Smooth muscle cell (in vitro differentiated cells): ENCODE measurements around the gene LIN7C. TPM values are rescaled to one million over a fixed set of nuclear protein-coding genes. Genes with fewer than 3 reads are reported as not detected.
A peak's percentile ranks its signal among the peaks of the same experiment; 100 is the strongest.

Experiments used
- DNase-seq: peaks from one replicate; lab custom pipeline; 2025; ENCODE audit not compliant: unreplicated experiment; lab: John Stamatoyannopoulos, UW
- H2AFZ ChIP-seq: fragments of 200-600 bp; sonication (generic); 2 replicates; pipeline ENCODE4 v1.6.0; 2016; ENCODE audit warnings: antibody characterized with exemption, low read depth, mild to moderate bottlenecking
- H3F3A ChIP-seq: fragments of 200-600 bp; sonication (generic); 2 replicates; pipeline ENCODE4 v1.6.0; 2017; ENCODE audit warnings: antibody characterized with exemption, low read depth
- H3K27ac ChIP-seq: fragments of 200-600 bp; sonication (generic); 2 replicates; pipeline ENCODE4 v1.5.1; 2016; ENCODE audit warnings: low read depth, mild to moderate bottlenecking
- H3K27me3 ChIP-seq: fragments of 200-600 bp; sonication (generic); 2 replicates; pipeline ENCODE4 v1.6.1; 2016; ENCODE audit warnings: low read depth, mild to moderate bottlenecking
- H3K36me3 ChIP-seq: fragments of 200-600 bp; sonication (generic); 2 replicates; pipeline ENCODE4 v1.5.1; 2016; ENCODE audit warnings: low read depth
- H3K4me1 ChIP-seq: fragments of 200-600 bp; sonication (generic); 2 replicates; pipeline ENCODE4 v1.5.1; 2016; ENCODE audit warnings: low read depth
- H3K4me2 ChIP-seq: fragments of 200-600 bp; sonication (generic); 2 replicates; pipeline ENCODE4 v1.6.0; 2016; ENCODE audit warnings: mild to moderate bottlenecking
- H3K4me3 ChIP-seq: fragments of 200-600 bp; sonication (generic); 2 replicates; pipeline ENCODE4 v1.5.1; 2016; ENCODE audit warnings: mild to moderate bottlenecking
- H3K79me2 ChIP-seq: fragments of 200-600 bp; sonication (generic); 2 replicates; pipeline ENCODE4 v1.6.0; 2016; ENCODE audit warnings: low read depth, mild to moderate bottlenecking
- H3K9ac ChIP-seq: fragments of 200-600 bp; sonication (generic); 2 replicates; pipeline ENCODE4 v1.6.0; 2016; ENCODE audit warnings: low read depth
- H3K9me3 ChIP-seq: fragments of 200-600 bp; sonication (generic); replicated peaks from 2 replicates; pipeline ENCODE4 v1.5.1; 2016; ENCODE audit warnings: low read depth
- H4K20me1 ChIP-seq: fragments of 200-600 bp; sonication (generic); 2 replicates; pipeline ENCODE4 v1.6.0; 2016; ENCODE audit warnings: low read depth
- WGBS: methylation state at CpG from one replicate; pipeline ENCODE4 v1.1.7; 2016; ENCODE audit warnings: low lambda C conversion rate; 5-methylcytosine and 5-hydroxymethylcytosine counted together
- polyA plus RNA-seq: library from polyadenylated mRNA; unstranded; fragments of >200 nt; fragmentation: Nextera tagmentation; extraction: Ambion mirVana; gene quantifications from 2 replicates; pipeline ENCODE4 v1.2.1, GENCODE V29; 2016
- total RNA-seq: library from RNA; depleted of rRNA; stranded (reverse); fragments of >200 nt; gene quantifications from 2 replicates; pipeline ENCODE4 v1.2.3, GENCODE V29; 2014
- TF ChIP-seq, protein P1 (sequence below): fragments of 200-600 bp; sonication (generic); IDR thresholded peaks from 2 replicates; pipeline ENCODE4 v1.5.1; 2017; ENCODE audit warnings: borderline replicate concordance, mild to moderate bottlenecking, antibody characterized with exemption; ENCODE audit not compliant: insufficient read depth, poor library complexity, severe bottlenecking

LIN7C gene
- total and polyA plus RNA-seq, 2 experiments from 2014 or later, result 11.3 to 30.8 TPM

DNA sequence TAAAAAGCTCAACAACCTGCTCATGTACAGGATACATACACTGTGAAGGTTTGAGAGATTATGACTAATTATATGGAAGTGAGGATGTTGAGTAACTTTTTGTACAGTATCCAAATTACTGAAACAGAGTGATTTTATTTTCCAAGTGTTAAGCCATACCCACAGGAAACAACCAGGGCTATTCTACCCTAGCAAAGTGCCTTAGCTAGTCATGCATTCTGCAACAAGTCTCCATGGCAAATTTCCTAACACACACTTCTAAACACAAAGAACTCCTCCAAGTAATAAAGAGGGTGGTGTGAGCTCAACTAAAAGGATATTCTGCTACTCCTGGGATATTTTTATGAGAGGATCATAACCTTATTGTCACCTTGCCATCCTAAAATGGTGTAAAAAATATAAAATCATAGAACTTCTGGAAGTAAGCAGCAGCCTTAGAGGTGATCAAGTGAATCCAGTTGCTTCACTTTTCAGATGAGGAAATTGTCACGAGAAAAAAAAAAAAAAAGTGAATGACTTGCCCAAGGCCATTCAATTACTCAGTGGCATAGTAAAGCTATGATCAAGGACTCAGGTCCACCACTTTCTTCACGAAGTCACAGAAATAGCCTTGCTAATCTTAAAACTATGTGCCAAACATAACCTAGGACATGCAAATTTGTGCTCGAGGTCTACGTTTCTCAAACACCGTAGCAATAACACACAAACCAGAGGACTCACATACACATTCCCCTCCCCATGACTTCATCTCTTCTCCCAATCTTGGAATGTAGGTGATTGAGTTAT is 38.2 kb downstream of the LIN7C start:
- peak overlapping the region; percentile 48 for H3K9ac ChIP-seq

DNA sequence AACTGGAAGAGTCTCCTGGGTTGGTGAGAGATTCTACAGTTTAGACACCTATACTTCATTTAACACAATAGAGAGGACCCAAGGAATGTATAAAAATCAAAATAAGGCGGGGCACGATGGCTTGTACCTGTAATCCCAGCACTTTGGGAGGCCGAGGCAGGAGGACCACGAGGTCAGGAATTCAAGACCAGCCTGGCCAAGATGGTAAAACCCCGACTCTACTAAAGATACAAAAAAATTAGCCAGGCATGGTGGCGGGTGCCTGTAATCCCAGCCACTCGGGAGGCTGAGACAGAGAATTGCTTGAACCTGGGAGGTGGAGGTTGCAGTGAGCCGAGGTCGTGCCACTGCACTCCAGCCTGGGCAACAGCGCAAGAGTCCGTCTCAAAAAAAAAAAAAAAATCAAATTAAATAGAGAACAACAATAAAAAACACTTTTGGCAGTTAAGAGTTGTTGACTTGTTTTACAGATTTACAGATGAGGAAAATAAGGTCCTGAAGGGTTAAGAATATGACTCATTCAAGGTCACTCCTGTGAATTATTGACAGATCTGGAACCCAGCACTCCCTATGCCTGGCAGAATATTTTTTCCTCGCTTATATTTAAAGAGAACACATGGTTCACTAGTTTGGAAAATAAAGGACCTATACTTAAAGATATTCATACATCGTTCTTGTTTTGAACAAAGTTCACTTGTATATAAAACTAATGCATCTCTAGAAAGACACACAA is 39.2 kb downstream of the LIN7C start:
- H3K9me3 ChIP-seq, result no peaks in the 10 kb centered on the region
- peak overlapping the region; percentile 96 for H3K4me2 ChIP-seq
- no peaks in the 10 kb centered on the region for H3K36me3 ChIP-seq
- peaks cover 12% of the 10 kb centered on the region for H3F3A ChIP-seq
- H3K4me1 ChIP-seq, result peaks cover 50% of the 10 kb centered on the region
- H3K27ac ChIP-seq, result peak overlapping the region; percentile 86
- peaks cover 89% of the 10 kb centered on the region for H4K20me1 ChIP-seq
- peaks cover 88% of the 10 kb centered on the region for H3K79me2 ChIP-seq
- WGBS, result 98% methylated on average over 13 of the region's 13 CpGs
- no peak overlapping the region for H2AFZ ChIP-seq
- no peak for DNase-seq
- peak overlapping the region; percentile 48 for H3K9ac ChIP-seq
- no peaks in the 10 kb centered on the region for H3K27me3 ChIP-seq
- TF ChIP-seq, protein P1, sequence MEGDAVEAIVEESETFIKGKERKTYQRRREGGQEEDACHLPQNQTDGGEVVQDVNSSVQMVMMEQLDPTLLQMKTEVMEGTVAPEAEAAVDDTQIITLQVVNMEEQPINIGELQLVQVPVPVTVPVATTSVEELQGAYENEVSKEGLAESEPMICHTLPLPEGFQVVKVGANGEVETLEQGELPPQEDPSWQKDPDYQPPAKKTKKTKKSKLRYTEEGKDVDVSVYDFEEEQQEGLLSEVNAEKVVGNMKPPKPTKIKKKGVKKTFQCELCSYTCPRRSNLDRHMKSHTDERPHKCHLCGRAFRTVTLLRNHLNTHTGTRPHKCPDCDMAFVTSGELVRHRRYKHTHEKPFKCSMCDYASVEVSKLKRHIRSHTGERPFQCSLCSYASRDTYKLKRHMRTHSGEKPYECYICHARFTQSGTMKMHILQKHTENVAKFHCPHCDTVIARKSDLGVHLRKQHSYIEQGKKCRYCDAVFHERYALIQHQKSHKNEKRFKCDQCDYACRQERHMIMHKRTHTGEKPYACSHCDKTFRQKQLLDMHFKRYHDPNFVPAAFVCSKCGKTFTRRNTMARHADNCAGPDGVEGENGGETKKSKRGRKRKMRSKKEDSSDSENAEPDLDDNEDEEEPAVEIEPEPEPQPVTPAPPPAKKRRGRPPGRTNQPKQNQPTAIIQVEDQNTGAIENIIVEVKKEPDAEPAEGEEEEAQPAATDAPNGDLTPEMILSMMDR, result no peak
- H3K4me3 ChIP-seq, result peak overlapping the region; percentile 72

More for the DNA sequence above, 38.2 kb downstream of the LIN7C start:
- TF ChIP-seq, protein P1, result no peak
- H3K79me2 ChIP-seq, result peaks cover 77% of the 10 kb centered on the region
- H4K20me1 ChIP-seq, result peaks cover 79% of the 10 kb centered on the region
- DNase-seq, result no peak
- H3K4me3 ChIP-seq, result peak overlapping the region; percentile 72
- 64% methylated on average over 5 of the region's 5 CpGs for WGBS
- H3F3A ChIP-seq, result peaks cover 16% of the 10 kb centered on the region
- peak overlapping the region; percentile 86 for H3K27ac ChIP-seq
- no peak overlapping the region for H2AFZ ChIP-seq
- no peaks in the 10 kb centered on the region for H3K9me3 ChIP-seq
- peak overlapping the region; percentile 96 for H3K4me2 ChIP-seq
- no peaks in the 10 kb centered on the region for H3K27me3 ChIP-seq
- H3K4me1 ChIP-seq, result peaks cover 50% of the 10 kb centered on the region
- H3K36me3 ChIP-seq, result no peaks in the 10 kb centered on the region

DNA sequence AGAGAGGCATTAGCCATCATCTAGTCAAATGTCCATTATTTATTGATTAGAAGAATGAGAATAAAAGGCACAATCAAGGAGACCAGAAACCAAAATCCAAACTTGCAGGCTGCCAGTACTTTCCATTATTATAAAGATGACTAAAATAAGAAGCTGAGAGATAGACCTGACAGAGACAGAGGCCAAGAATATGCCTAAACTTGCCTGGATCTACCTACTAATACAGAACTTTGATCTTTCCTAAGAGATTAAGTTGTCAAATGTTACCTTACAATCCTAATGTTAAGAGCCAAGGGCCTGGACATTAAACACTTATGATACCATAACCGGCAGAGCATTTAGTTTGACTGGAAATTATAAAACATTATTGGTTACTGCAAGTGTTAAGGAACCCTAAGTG is 40.2 kb downstream of the LIN7C start:
- no peaks in the 10 kb centered on the region for H3K9me3 ChIP-seq
- H3K4me1 ChIP-seq, result peaks cover 50% of the 10 kb centered on the region
- no peaks in the 10 kb centered on the region for H3K27me3 ChIP-seq
- no peaks in the 10 kb centered on the region for H3K36me3 ChIP-seq
- peaks cover 91% of the 10 kb centered on the region for H3K79me2 ChIP-seq
- H3K4me2 ChIP-seq, result peak overlapping the region; percentile 62
- TF ChIP-seq, protein P1, result no peak
- peak overlapping the region; percentile 52 for H3K27ac ChIP-seq
- no peak overlapping the region for H2AFZ ChIP-seq
- 79% methylated on average over 1 of the region's 1 CpG for WGBS
- peaks cover 93% of the 10 kb centered on the region for H4K20me1 ChIP-seq
- no peak overlapping the region for H3K4me3 ChIP-seq
- no peak overlapping the region for H3K9ac ChIP-seq
- no peak for DNase-seq
- peaks cover 12% of the 10 kb centered on the region for H3F3A ChIP-seq
